ENCODE results near the gene UQCR10.

DNA sequence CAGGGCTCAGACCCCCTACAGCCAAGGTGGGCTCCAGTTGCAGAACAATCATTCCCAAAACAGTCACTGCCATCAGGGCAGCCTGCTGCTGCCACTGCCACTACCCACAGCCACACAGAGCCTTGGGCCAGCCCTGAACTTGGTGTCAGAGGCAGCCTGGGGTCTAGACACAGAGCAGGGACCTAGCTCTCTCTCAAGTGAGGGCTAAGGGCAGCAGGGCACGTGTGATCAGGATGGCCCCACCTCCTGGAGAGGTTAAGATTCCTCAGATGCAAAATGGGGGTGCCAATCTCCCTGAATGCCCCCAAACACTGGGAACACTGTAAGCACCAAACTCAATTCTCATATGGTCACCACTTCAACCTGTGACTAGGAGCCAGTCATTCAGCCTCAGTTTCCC is 31.8 kb upstream of the UQCR10 start:
- no peak for TF ChIP-seq EP300 (IDR thresholded peaks at IDR 0.05)
- TF ChIP-seq, protein P1, sequence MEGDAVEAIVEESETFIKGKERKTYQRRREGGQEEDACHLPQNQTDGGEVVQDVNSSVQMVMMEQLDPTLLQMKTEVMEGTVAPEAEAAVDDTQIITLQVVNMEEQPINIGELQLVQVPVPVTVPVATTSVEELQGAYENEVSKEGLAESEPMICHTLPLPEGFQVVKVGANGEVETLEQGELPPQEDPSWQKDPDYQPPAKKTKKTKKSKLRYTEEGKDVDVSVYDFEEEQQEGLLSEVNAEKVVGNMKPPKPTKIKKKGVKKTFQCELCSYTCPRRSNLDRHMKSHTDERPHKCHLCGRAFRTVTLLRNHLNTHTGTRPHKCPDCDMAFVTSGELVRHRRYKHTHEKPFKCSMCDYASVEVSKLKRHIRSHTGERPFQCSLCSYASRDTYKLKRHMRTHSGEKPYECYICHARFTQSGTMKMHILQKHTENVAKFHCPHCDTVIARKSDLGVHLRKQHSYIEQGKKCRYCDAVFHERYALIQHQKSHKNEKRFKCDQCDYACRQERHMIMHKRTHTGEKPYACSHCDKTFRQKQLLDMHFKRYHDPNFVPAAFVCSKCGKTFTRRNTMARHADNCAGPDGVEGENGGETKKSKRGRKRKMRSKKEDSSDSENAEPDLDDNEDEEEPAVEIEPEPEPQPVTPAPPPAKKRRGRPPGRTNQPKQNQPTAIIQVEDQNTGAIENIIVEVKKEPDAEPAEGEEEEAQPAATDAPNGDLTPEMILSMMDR (IDR thresholded peaks at IDR 0.05): no peak
- TF ChIP-seq, protein P2, sequence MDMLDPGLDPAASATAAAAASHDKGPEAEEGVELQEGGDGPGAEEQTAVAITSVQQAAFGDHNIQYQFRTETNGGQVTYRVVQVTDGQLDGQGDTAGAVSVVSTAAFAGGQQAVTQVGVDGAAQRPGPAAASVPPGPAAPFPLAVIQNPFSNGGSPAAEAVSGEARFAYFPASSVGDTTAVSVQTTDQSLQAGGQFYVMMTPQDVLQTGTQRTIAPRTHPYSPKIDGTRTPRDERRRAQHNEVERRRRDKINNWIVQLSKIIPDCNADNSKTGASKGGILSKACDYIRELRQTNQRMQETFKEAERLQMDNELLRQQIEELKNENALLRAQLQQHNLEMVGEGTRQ (IDR thresholded peaks at IDR 0.05): no peak
- no peak for TF ChIP-seq CBX8 (IDR thresholded peaks at IDR 0.05)
- TF ChIP-seq CEBPB (IDR thresholded peaks at IDR 0.05): no peak
- TF ChIP-seq MYC (IDR thresholded peaks at IDR 0.05; ENCODE audit: borderline replicate concordance, low read length): no peak
- no peak for TF ChIP-seq ESRRA (IDR thresholded peaks at IDR 0.05; ENCODE audit: borderline replicate concordance, low read length)
- TF ChIP-seq KDM5A (IDR thresholded peaks at IDR 0.05): no peak
- TF ChIP-seq POLR2A (IDR thresholded peaks at IDR 0.05; ENCODE audit: low read length): no peak
- no peak for TF ChIP-seq POLR2AphosphoS2 (conservative IDR thresholded peaks at IDR 0.05; ENCODE audit: low read length)
- TF ChIP-seq, protein P3, sequence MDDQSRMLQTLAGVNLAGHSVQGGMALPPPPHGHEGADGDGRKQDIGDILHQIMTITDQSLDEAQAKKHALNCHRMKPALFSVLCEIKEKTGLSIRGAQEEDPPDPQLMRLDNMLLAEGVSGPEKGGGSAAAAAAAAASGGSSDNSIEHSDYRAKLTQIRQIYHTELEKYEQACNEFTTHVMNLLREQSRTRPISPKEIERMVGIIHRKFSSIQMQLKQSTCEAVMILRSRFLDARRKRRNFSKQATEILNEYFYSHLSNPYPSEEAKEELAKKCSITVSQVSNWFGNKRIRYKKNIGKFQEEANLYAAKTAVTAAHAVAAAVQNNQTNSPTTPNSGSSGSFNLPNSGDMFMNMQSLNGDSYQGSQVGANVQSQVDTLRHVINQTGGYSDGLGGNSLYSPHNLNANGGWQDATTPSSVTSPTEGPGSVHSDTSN (IDR thresholded peaks at IDR 0.05): no peak
- TF ChIP-seq ZC3H11A (IDR thresholded peaks at IDR 0.05): no peak
- TF ChIP-seq MAFK (IDR thresholded peaks at IDR 0.05; ENCODE audit: partially characterized antibody): no peak
- TF ChIP-seq, protein P4, sequence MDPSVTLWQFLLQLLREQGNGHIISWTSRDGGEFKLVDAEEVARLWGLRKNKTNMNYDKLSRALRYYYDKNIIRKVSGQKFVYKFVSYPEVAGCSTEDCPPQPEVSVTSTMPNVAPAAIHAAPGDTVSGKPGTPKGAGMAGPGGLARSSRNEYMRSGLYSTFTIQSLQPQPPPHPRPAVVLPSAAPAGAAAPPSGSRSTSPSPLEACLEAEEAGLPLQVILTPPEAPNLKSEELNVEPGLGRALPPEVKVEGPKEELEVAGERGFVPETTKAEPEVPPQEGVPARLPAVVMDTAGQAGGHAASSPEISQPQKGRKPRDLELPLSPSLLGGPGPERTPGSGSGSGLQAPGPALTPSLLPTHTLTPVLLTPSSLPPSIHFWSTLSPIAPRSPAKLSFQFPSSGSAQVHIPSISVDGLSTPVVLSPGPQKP (IDR thresholded peaks at IDR 0.05; ENCODE audit: low read depth, low read length): no peak
